ENCODE data around the gene NEUROD6.

NEUROD6 gene

DNA sequence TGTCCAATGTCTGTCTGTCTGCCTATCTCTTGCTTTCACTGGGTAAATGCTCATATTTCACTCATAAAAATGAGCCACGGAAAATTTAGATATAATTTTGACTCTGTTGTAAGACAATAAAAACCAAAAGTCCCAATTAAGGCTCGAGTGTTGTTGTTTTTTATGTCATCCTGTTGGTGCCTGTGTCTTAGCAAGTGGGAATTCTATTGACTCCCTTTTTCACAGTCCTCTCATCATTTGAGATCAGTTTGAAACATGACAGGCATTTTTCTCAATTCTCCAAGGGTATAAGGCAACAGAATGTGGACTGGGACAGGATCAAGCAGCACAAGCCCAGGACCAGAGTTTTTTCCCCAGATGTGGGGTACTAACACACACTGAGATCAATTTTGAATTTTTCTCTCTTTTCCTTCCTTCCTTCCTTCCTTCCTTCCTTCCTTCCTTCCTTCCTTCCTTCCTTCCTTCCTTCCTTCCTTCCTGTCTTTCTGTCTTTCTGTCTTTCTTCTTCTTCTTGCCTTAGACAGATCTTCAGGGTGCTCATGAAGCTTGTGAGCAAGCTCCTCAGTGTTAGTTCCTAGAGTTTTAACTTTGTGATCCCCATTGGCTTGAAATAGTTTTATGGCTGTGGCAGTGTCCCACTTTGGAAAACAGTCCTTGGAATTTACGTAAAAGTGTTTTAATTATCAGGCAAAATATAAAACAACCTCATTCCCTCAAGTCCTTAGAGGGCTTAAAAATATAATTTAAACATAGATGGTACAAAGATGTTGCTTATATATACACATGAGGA lies 3.2 kb upstream of the NEUROD6 start:
- DNase-seq (ENCODE audit: low read depth), result no peak
- no peak overlapping the region for H3K4me3 ChIP-seq (ENCODE audit: low read length)

DNA sequence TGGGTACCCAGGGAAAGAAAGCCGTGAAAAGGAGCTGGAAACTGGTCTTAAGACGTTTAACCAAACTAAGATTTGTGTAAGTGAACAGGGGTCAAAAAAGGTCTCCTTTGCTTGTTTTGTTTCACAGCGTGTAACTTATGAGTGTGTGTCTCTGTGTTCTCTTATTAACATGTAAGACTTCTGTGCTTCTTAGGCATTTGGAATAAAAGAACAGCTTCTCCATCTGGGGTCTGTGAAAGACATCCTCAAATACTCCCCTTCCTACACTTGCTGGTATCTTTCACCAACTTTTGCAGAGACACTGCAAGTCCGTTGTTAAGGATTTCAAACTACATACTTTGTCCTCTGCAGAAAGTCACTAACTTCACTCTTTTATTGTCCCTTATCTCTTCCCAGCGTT lies 615 bp upstream of the NEUROD6 start:
- DNase-seq (ENCODE audit: low read depth), result no peak
- no peak overlapping the region for H3K4me3 ChIP-seq (ENCODE audit: low read length)
- TF ChIP-seq, protein P1, sequence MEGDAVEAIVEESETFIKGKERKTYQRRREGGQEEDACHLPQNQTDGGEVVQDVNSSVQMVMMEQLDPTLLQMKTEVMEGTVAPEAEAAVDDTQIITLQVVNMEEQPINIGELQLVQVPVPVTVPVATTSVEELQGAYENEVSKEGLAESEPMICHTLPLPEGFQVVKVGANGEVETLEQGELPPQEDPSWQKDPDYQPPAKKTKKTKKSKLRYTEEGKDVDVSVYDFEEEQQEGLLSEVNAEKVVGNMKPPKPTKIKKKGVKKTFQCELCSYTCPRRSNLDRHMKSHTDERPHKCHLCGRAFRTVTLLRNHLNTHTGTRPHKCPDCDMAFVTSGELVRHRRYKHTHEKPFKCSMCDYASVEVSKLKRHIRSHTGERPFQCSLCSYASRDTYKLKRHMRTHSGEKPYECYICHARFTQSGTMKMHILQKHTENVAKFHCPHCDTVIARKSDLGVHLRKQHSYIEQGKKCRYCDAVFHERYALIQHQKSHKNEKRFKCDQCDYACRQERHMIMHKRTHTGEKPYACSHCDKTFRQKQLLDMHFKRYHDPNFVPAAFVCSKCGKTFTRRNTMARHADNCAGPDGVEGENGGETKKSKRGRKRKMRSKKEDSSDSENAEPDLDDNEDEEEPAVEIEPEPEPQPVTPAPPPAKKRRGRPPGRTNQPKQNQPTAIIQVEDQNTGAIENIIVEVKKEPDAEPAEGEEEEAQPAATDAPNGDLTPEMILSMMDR (conservative IDR thresholded peaks at IDR 0.05; ENCODE audit: low read length), result no peak

More for the DNA sequence above, 3.2 kb upstream of the NEUROD6 start:
- TF ChIP-seq, protein P1 (conservative IDR thresholded peaks at IDR 0.05; ENCODE audit: low read length), result no peak

DNA sequence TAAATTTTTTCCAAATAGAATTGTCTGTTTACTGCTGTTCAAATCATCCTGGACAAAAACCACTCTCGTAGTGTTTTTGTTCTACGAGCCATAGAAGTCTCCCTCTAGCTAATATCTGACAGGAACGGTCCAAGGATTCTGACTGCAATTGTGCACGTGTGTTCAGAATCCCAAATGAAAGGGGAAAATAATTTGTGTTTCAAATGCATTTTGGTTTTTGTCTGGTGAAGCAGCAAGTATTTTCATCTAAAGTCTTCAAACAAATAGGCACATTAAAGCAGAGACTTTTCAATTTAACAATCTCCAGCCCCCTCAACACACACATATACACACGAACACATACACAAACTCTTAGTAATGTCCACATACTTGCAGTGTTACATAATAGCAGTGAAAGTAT lies 475 bp downstream of the NEUROD6 start:
- DNase-seq (ENCODE audit: low read depth), result no peak
- TF ChIP-seq, protein P1 (conservative IDR thresholded peaks at IDR 0.05; ENCODE audit: low read length), result no peak
- no peak overlapping the region for H3K4me3 ChIP-seq (ENCODE audit: low read length)

DNA sequence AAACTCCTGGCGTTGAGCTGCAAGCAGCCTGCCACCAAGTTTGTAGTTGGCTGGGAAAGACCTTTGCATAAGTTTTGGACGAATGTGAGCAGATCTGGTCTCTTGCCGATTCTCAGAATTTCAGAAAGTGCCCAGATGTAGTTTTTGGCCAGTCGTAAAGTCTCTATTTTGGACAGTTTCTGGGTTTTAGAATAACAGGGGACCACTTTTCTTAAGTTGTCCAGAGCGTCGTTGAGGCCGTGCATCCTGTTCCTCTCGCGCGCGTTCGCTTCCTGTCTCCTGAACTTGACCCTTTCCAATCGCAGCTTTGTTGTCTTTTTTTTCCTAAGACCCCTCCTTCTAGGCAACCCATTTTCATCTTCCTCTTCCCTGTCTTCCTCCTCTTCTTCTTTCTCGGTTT lies 1.8 kb downstream of the NEUROD6 start:
- no peak for DNase-seq (ENCODE audit: low read depth)
- H3K4me3 ChIP-seq (ENCODE audit: low read length), result no peak overlapping the region
- TF ChIP-seq, protein P1 (conservative IDR thresholded peaks at IDR 0.05; ENCODE audit: low read length), result no peak

DNA sequence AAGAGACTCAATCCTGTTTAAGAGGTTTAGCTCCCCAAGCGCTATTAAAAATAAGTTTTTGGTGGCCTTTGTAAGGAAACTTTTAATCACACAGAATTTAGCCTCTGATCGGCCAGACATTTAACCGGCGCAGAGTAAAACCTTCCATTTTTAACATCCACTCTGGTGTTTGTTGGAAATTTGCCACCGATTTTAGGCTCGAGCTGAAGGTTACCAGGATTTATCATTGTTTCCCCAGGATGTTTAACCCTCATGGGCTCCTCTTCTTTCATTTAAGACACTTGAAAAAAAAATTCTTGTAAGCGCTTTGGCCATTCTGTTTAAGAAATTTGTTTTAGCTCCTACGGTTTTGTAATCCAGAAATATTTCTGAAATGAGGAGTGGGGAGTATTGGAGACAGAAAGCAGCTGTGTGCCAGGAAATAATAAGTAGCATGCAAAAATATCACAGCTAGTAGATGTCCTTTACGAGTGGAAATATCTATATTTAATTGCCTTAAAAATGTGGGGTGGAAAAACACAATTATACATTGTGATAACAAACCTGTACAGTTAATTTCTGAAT lies 3.4 kb downstream of the NEUROD6 start:
- no peak for DNase-seq (ENCODE audit: low read depth)
- no peak overlapping the region for H3K4me3 ChIP-seq (ENCODE audit: low read length)
- TF ChIP-seq, protein P1 (conservative IDR thresholded peaks at IDR 0.05; ENCODE audit: low read length), result no peak

DNA sequence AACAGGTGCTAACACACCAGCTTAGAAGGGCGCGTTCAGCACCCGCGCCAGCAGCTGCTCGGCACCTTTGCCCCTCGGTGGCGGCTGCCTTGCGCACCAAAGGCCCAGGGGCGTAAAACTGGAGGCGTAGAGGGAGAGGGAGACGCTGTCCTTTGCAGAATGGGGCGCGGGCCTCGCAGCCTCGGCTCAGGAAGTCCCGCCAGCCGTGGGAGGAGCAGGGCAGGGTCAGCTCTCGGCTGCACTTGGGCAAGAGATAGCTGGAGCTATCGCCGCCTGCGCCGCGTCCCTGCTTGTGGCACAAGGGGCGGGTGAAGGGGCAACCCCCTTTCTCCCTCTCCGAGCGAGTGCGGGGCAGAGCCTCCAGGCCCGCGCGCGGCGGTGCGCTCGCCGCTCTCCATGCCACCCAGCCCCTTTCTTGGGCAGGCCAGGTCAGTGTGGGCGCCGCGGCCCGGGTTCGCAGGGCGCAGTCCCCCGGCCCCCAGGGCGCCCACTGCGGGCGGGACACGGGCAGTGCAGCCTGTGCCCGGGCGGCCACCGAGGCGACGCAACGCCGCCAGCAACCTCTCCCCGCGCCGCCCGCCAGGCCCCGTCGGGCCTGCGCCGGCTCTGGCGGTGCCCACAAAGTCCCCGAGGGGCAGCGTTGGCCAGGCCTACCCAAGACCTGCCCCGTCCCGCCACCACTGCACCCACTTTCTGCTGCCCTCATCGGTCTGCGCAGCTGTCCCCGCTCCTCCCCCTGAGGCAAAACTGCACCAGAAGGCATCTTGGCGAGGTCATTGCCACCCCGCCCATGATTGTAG lies 4.1 kb downstream of the NEUROD6 start:
- TF ChIP-seq, protein P1 (conservative IDR thresholded peaks at IDR 0.05; ENCODE audit: low read length), result no peak
- no peak for DNase-seq (ENCODE audit: low read depth)
- H3K4me3 ChIP-seq (ENCODE audit: low read length), result no peak overlapping the region

Data from AG10803 (cell line).